SK-N-SH (cell line): ENCODE measurements around the gene ACTR3. TPM values are rescaled to one million over a fixed set of nuclear protein-coding genes. Genes with fewer than 3 reads are reported as not detected.

Experiments
- CTCF ChIA-PET: fragments of 300-600, 350-600 bp; formaldehyde crosslinking; extraction: SDS; loops from one replicate; lab custom pipeline; 2021; lab: Yijun Ruan, JAX
- POLR2A ChIA-PET: fragments of 350-600 bp; sonication (Branson Sonifier 250); formaldehyde crosslinking; extraction: SDS; loops from one replicate; lab custom pipeline; 2020; ENCODE audit warnings: antibody characterized with exemption, inconsistent platforms; lab: Yijun Ruan, JAX
- DNase-seq: peaks from one replicate; pipeline ENCODE4 v3.0.0; 2012
- H2AFZ ChIP-seq: fragments of 200-600 bp; sonication (generic); 2 replicates; pipeline ENCODE4 v1.8.1; 2016; ENCODE audit warnings: antibody characterized with exemption, mild to moderate bottlenecking, low read depth
- H3F3A ChIP-seq: fragments of 200-600 bp; sonication (generic); replicated peaks from 2 replicates; pipeline ENCODE3; 2016; ENCODE audit warnings: antibody characterized with exemption, mild to moderate bottlenecking; ENCODE audit not compliant: insufficient read depth
- H3K27ac ChIP-seq, 2 experiments: fragments of 200-500 bp in 1 of 2; fragments of 200-600 bp in 1 of 2; sonication (Bioruptor generic) in 1 of 2; sonication (generic), shearing (Covaris generic) in 1 of 2; 2 replicates each; pipeline versions ENCODE4 v1.5.1 to v1.6.1; 2014 to 2016; ENCODE audit warnings: low read depth in 2 of 2, inconsistent platforms in 1 of 2, low read length in 1 of 2, mild to moderate bottlenecking in 1 of 2, mixed read lengths in 1 of 2
- H3K27me3 ChIP-seq: fragments of 200-600 bp; sonication (generic), shearing (Covaris generic); 2 replicates; pipeline ENCODE4 v1.6.1; 2016; ENCODE audit warnings: mixed run types; ENCODE audit not compliant: insufficient read depth
- H3K36me3 ChIP-seq, 2 experiments: fragments of 200-500 bp in 1 of 2; fragments of 200-600 bp in 1 of 2; sonication (Bioruptor generic) in 1 of 2; sonication (generic) in 1 of 2; replicated peaks in 1 of 2; 2 replicates each; pipeline versions ENCODE3 to v1.5.1; 2014 to 2016; ENCODE audit warnings: low read length in 1 of 2, mild to moderate bottlenecking in 1 of 2; ENCODE audit not compliant: insufficient read depth in 2 of 2, control insufficient read depth in 1 of 2
- H3K4me1 ChIP-seq, 2 experiments: fragments of 200-500 bp in 1 of 2; fragments of 200-600 bp in 1 of 2; sonication (Bioruptor generic) in 1 of 2; sonication (generic), shearing (Covaris generic) in 1 of 2; 2 replicates each; pipeline versions ENCODE4 v1.5.1 to v1.6.1; 2014 to 2016; ENCODE audit warnings: low read depth in 1 of 2, low read length in 1 of 2, mixed run types in 1 of 2; ENCODE audit not compliant: insufficient read depth in 2 of 2, control insufficient read depth in 1 of 2
- H3K4me2 ChIP-seq: fragments of 200-600 bp; sonication (generic), shearing (Covaris generic); 2 replicates; pipeline ENCODE4 v1.6.1; 2017; ENCODE audit warnings: mixed run types
- H3K4me3 ChIP-seq, 2 experiments: fragments of 200-500 bp in 1 of 2; fragments of 200-600 bp in 1 of 2; sonication (Bioruptor generic) in 1 of 2; sonication (generic), shearing (Covaris generic) in 1 of 2; 2 replicates each; pipeline versions ENCODE4 v1.5.1 to v1.8.1; 2014 to 2016; ENCODE audit warnings: low read depth in 2 of 2, inconsistent platforms in 1 of 2, low read length in 1 of 2, mild to moderate bottlenecking in 1 of 2, mixed read lengths in 1 of 2, moderate library complexity in 1 of 2
- H3K79me2 ChIP-seq: fragments of 200-600 bp; sonication (generic); 2 replicates; pipeline ENCODE4 v1.8.1; 2017; ENCODE audit warnings: mild to moderate bottlenecking; ENCODE audit not compliant: insufficient read depth
- H3K9ac ChIP-seq: fragments of 200-600 bp; sonication (generic); 2 replicates; pipeline ENCODE4 v1.6.1; 2017; ENCODE audit warnings: mixed run types
- H3K9me2 ChIP-seq: fragments of 200-600 bp; sonication (generic); 2 replicates; pipeline ENCODE4 v1.6.1; 2017; ENCODE audit warnings: mixed run types
- H3K9me3 ChIP-seq: fragments of 200-600 bp; sonication (generic); 2 replicates; pipeline ENCODE4 v1.6.1; 2017; ENCODE audit warnings: mixed run types, mild to moderate bottlenecking, moderate library complexity
- H4K20me1 ChIP-seq: fragments of 200-600 bp; sonication (generic); 2 replicates; pipeline ENCODE4 v1.6.1; 2017; ENCODE audit warnings: mild to moderate bottlenecking, mixed run types; ENCODE audit not compliant: insufficient read depth
- EZH2phosphoT487 ChIP-seq: fragments of 200-600 bp; sonication (generic); IDR thresholded peaks from 2 replicates; pipeline ENCODE4 v1.6.1; 2017; ENCODE audit warnings: low read depth, mixed run types, mild to moderate bottlenecking, antibody characterized with exemption, moderate library complexity, borderline replicate concordance
- FOSL2 ChIP-seq: IDR thresholded peaks from 2 replicates; pipeline ENCODE4 v1.4.0; 2012; ENCODE audit warnings: low read depth, mild to moderate bottlenecking, moderate library complexity, borderline replicate concordance
- FOXM1 ChIP-seq: IDR thresholded peaks from 2 replicates; pipeline ENCODE4 v1.4.0; 2012; ENCODE audit warnings: low read depth, mild to moderate bottlenecking
- GATA2 ChIP-seq: sonication (generic); formaldehyde crosslinking; IDR thresholded peaks from 2 replicates; pipeline ENCODE4 v1.5.0; 2020; ENCODE audit warnings: mild to moderate bottlenecking, missing genetic modification reagents
- MAX ChIP-seq: IDR thresholded peaks from 2 replicates; pipeline ENCODE4 v1.4.0; 2012; ENCODE audit warnings: low read depth
- MEF2A ChIP-seq: IDR thresholded peaks from 2 replicates; pipeline ENCODE4 v1.4.0; 2012; ENCODE audit warnings: low read depth, borderline replicate concordance
- POLR2AphosphoS5 ChIP-seq: IDR thresholded peaks from 2 replicates; pipeline ENCODE4 v1.6.1; 2012; ENCODE audit warnings: low read depth, low read length
- RAD21 ChIP-seq: IDR thresholded peaks from 2 replicates; pipeline ENCODE4 v1.6.1; 2012; ENCODE audit warnings: mild to moderate bottlenecking, low read length
- REST ChIP-seq: IDR thresholded peaks from 2 replicates; pipeline ENCODE4 v1.6.1; 2012; ENCODE audit warnings: mild to moderate bottlenecking, low read depth, low read length, moderate library complexity
- RFX5 ChIP-seq: IDR thresholded peaks from 2 replicates; pipeline ENCODE4 v1.6.1; 2012; ENCODE audit warnings: mild to moderate bottlenecking, improper control_type of control experiment, low read length
- RXRA ChIP-seq: IDR thresholded peaks from 2 replicates; pipeline ENCODE4 v1.4.0; 2012; ENCODE audit warnings: low read depth, mild to moderate bottlenecking, borderline replicate concordance
- USF1 ChIP-seq: IDR thresholded peaks from 2 replicates; pipeline ENCODE4 v1.4.0; 2012; ENCODE audit warnings: low read depth, borderline replicate concordance
- WGBS: methylation state at CpG from one replicate; pipeline ENCODE4 v1.1.6; 2017; ENCODE audit warnings: low lambda C conversion rate; 5-methylcytosine and 5-hydroxymethylcytosine counted together
- polyA plus RNA-seq, 3 experiments: library from polyadenylated mRNA; depleted of rRNA; stranded (reverse); fragments of >200 nt; gene quantifications; 2 replicates each; pipeline ENCODE4 v1.2.3, GENCODE V29; 2012

Gene ACTR3
- polyA plus RNA-seq, 1 of the 3 experiments (the other 2 are of a cell fraction), result 90.8 TPM

GRCh38 chr2:113992090-113992489 is 102.2 kb downstream of the ACTR3 start (continued):
- TF ChIP-seq RXRA (no peak), MEF2A (no peak), USF1 (no peak)

- Histone ChIP-seq H3K79me2 (no peaks in the 10 kb centered on the region), H2AFZ (no peak overlapping the region), H3K27me3 (no peaks in the 10 kb centered on the region), H3K4me1 (no peaks in the 10 kb centered on the region), H3K36me3 (no peaks in the 10 kb centered on the region), H3K4me2 (no peak overlapping the region), H3K9ac (no peak overlapping the region), H4K20me1 (no peaks in the 10 kb centered on the region), H3K4me3 (no peak overlapping the region), H3K9me2 (no peaks in the 10 kb centered on the region), H3K9me3 (no peaks in the 10 kb centered on the region), H3K27ac (no peak overlapping the region), H3F3A (no peaks in the 10 kb centered on the region)
- ChIA-PET POLR2A (no interaction called here), CTCF (no interaction called here)
- TF ChIP-seq RFX5, result no peak
- peak; percentile 28 for TF ChIP-seq RAD21
- DNase-seq, result no peak
- WGBS, result 11% methylated on average over 6 of the region's 6 CpGs
These were observed 107.0 kb downstream of the ACTR3 start for GRCh38 chr2:113996671-113997594.

- 18% methylated on average over 5 of the region's 5 CpGs for WGBS
- POLR2A ChIA-PET, result no interaction called here
- no peaks in the 10 kb centered on the region for H3F3A ChIP-seq
These were observed 111.3 kb downstream of the ACTR3 start for GRCh38 chr2:114001152-114001551.

More at GRCh38 chr2:114001152-114001551, 111.3 kb downstream of the ACTR3 start:
- Histone ChIP-seq H3K27me3 (no peaks in the 10 kb centered on the region; the same call in 1 of the 2 replicates), H3K36me3 (no peaks in the 10 kb centered on the region), H3K9ac (no peak overlapping the region), H3K9me3 (no peaks in the 10 kb centered on the region), H3K79me2 (no peaks in the 10 kb centered on the region), H4K20me1 (no peaks in the 10 kb centered on the region), H2AFZ (no peak overlapping the region), H3K4me3 (no peak overlapping the region), H3K9me2 (no peaks in the 10 kb centered on the region), H3K4me2 (no peak overlapping the region), H3K4me1 (no peaks in the 10 kb centered on the region), H3K27ac (no peak overlapping the region)
- no peak for DNase-seq
- no peak for TF ChIP-seq MEF2A
- TF ChIP-seq GATA2 (CRISPR knock-in tag), result no peak
- TF ChIP-seq FOXM1, result no peak
- TF ChIP-seq FOSL2, result no peak
- no peak for TF ChIP-seq EZH2phosphoT487
- TF ChIP-seq RFX5, result no peak
- no peak for TF ChIP-seq MAX
- TF ChIP-seq REST, result no peak
- no peak for TF ChIP-seq POLR2AphosphoS5
- CTCF ChIA-PET, result no interaction called here
